ENCODE data around the gene DYNC2LI1.

DYNC2LI1 gene

DNA sequence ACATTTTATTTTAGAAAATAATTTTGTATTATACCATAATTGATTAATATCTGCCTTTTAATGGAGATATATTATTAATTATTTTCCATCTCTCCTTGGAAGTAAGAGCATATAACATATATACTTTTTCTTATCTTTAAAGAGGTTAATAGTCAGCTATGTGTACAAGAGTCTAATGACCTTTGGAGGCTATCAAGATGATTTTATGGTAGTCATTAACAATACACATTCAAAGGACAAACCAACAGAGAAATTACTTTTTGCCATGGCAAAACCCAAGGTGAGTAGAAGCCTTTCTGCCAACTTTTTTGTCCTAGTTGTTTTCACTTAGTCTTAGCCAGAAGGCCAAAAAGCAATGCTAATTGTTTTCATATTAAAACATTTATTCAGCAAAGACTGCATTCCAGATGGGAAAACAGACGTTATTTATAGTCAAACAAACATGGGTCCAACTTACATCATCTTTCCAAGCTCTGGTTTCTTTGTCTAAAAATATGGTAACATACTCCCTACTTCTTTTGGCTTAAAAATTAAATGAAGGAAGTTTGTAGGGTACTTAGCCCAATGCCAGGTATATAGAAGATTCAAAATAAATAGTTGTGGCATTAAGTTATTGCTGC, 9.6 kb upstream of the DYNC2LI1 start:
- DNase-seq = no peak

DNA sequence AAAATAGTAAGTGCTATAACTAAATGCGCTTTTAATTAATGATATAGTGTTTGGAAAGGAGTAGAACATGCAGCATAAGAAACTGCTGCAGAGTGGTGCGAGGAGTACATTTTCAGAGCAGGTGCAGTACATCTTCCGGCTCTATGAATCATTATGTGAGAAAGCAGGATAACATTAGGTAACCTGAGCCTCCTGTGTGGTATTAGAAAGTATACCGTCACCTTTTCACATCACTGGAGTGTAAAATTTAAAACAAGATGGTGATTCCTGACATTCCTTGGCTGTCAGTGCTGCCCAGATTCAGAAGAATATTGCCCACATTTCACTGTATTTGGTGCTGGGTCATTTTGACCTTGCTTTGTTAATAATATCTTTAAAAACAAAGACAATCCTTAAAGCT, 7.8 kb upstream of the DYNC2LI1 start:
- no peak for DNase-seq

DNA sequence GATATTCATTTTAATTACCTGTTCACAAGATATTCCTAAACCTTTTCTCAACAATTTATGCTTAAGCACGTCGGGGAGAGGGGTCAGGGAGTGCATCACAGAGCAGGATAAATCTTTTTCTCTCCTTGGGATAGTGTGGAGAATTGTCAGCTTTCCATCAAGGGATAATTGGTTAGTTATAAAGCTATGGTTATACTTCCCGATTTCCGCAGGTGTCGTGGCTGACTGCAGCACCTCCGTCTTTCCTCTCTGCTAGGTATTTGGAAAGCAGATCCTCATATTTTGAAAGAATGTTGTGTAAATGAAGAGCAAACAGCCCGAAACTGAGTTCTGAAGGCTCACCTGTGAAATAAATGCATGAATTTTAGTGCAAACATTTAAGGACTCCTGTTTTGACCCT, 778 bp downstream of the DYNC2LI1 start:
- no peak for DNase-seq

DNA sequence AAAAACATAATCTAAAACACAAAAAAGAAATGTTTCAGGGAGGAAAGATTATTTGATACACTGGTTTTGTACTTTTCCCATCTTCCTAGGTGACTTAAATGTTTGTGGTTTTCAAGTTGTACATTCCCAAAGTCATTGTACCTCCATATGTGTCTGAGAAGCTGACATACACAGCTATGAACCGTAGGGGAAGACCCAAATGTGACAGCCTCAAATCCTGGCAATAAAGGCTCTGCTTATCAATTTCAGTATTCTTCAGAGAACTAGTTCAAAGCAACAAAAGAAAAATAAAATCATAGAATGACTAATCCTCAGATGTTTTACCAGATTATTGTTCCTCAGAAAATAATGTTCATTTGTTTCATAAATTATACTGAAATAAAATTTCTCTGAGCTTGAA, 2.5 kb downstream of the DYNC2LI1 start:
- DNase-seq = no peak

DNA sequence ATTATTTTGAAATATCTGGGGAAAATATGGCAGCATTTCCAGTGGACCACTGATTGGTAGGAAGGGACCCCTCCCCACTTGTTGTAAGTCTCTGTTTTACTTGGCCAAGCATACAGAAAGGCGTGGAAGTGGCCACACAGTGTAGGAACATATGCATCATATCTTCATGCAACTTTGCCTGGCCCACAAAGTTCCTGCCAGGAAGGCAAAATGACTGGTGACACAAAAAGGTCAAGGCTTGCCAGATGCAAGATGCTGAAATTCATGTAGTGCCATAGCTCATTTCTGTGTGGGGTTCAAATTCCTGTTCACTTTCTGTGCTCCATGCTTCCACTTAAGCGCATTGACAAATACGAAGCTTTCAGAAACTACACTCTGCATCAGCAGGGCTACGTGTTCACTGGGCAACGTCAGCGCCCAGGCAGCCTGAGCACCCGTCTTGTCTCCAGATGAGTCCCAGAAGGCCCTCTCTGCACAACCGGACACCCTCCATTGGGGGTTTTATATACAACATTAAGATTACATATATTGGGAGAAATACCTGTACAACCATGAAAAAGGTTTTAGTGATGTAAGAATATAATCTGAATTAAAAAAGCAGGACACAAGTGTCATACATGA, 3.6 kb downstream of the DYNC2LI1 start:
- no peak for DNase-seq

DNA sequence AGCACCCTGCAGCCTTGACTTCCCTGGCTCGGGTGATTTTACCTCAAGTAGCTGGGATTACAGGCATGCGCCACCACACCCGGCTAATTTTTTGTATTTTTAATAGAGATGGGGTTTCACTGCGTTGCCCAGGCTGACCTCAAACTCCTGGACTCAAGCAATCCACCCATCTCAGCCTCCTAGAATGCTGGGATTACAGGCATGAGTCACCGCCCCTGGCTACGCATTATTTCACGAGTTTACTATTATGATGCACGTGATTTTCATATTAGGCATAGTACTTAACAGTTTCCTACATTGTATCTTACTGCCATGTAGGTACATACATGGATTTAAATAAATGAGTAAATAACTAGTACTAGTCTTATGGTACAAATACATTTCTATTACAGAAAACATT, 4.4 kb downstream of the DYNC2LI1 start:
- DNase-seq = no peak

DNA sequence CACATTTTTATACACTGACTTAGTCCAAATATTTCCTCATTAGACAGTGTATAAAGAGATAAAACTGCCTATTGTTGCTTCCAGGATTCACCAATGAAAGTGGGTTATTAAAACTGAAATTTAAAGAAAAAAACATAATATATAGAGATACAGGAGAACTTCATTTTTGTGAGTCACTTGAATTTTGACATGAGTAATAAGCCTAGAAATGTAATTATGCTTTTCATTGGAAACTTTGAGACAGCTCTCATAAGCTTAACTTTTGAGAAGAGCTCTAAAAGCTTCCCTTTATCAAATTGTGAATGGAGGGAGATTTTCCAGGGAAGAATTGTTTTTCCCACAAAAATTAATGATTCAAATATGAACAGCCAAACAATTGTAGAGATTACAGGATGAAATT, 14.1 kb downstream of the DYNC2LI1 start:
- DNase-seq = no peak

DNA sequence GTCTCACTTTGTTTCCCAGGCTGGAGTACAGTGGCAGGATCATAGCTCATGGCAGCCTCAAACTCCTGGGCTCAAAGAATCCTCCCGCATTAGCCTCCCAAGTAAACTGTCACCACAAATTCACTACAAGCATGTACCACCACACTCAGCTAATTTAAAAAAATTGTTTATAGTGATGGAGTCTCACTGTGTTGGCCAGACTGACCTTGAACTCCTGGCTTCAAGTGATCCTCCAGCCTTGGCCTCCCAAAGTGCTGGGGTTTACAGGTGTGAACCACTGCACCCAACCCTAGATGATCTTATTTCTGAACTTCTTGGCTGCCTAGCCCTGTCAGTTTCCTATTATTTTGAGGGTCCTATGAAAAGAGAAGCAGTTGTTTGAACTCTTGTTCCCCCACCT, 14.8 kb downstream of the DYNC2LI1 start:
- DNase-seq = no peak

DNA sequence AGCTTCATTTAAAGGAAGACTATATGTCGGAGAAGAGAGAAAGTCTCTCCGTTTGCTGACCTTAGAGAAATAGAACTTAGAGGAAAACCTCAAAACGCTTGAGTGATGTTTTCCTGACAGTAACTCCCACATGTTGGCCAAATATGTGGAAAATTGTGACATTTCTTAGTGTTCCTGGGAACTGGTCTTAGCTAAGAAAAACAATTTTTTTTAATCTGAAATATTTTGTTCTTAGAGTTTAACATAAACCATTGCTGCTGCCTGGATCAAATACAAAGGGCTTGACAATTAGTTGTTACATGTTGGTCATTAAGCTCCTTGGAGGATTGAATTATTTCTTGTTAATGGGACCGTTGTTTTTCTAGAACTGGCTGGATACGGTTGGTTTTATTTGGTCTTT, 16.3 kb downstream of the DYNC2LI1 start:
- no peak for DNase-seq

DNA sequence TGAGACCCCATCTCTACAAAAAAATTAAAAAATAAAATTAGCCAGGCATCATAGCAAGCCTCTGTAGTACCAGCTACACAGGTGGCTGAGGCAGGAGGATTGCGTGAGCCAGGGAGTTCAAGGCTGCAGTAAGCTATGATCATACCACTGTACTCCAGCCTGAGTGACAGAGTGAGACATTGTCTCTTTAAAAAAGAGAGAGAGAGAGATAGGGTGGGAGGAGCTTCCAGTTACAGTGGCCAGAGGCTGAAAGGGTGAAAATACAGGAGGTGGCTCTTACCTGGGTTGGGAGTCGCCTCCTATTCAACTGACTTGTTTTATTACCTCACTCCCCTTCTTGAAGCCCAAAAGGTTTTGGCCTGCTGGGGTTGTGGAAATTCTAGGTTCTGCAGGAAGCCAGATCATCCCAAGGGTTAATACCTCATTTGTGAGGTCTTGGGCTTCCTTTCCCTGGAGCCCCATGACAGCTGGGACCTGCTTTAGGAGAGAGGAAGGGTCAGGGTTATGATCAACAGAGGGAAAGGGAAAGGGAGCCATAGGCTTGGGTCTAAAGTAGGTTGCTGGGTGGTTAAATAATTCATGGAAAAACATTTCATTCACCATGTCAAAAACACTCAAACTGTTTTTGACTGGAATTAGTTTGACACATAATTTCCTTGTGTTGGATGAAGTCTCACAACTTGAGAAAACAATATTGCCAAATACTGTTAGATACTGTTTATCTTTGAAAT, 17.4 kb downstream of the DYNC2LI1 start:
- no peak for DNase-seq

DNA sequence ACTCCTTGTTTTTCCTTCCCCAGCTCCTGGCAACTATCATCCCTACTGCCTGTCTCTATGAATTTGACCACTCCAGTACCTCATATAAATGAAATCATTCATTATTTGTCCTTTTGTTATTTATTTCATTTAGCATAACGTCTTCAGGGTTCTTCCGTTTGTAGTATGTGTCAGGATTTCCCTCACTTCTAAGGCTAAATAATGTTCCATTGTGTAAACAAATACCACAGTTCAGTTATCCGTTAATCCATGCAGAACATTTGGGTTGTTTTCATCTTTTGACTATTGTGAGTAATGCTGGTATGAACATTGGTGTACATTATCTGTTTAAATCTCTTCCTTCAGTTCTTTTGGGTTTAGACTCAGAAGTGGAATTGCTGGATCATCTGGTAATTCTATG, 18.8 kb downstream of the DYNC2LI1 start:
- no peak for DNase-seq

DNA sequence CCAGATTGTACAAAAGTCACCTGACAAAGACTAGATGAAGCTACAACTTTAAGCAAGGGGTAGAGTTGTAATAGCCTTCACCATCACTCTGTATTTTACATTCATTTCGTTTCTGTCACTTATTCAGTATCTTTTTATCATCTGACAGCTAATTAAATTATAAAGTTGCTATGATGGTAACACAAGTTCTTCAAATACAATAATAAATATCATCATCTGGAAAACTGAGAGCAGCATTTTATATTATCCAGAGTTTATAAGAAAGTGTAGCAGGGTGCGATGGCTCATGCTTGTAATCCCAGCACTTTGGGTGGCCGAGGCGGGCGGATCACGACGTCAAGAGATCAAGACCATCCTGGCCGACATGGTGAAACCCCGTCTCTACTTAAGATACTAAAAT, 21.1 kb downstream of the DYNC2LI1 start:
- DNase-seq = no peak

DNA sequence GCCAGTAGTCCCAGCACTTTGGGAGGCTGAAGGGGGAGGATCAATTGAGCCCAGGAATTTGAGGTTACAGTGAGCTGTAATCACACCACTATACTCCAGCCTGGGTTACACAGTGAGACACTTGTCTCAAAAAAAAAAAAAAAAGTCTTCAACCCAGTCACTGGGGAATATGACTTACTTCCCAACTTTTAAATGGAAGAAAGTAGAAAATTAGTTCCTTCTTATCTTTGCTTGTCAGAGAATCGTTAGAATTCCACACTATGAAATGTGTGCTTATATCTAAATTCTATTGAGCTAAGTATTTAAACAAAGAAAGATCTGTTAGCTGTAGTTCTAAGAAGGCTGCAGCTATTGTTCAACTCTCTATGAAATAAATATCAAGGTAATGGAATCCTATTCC, 22.4 kb downstream of the DYNC2LI1 start:
- DNase-seq = no peak

DNA sequence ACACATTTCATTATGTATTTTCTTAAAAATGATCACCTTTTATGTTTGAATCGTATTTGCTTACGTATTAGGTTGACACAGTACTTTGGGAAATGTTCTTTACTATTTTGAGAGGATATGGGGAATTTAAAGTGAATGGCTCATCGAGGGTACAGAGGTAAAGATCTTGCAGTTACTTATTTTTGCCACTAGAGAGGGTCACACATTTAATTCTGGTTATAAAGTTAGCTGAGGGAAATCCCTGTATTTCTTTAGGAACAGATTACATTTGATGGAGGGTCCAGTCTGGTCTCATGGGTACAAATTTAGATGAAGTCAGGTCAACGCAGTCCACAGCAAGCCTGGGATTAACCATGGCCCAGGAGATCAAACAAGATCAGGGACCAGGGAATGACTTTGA, 24.5 kb downstream of the DYNC2LI1 start:
- DNase-seq = no peak

DNA sequence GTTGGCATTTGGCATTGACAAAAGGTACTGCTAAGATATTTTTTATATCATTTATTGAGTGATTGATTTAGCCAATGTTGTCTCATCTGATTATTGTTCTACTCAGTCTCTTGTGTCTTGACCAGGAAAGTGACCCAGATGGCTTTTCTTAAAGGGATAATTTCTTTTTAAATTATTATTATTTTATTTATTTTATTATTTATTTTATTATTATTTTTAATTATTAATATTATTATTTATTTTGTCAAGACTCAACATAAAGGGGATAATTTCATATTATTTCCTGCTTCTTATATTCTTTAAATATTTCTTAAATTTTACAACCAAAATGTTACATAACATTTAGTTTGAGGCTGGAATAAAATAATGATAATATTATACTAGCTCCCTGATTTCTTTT, 27.1 kb downstream of the DYNC2LI1 start:
- DNase-seq = no peak

DNA sequence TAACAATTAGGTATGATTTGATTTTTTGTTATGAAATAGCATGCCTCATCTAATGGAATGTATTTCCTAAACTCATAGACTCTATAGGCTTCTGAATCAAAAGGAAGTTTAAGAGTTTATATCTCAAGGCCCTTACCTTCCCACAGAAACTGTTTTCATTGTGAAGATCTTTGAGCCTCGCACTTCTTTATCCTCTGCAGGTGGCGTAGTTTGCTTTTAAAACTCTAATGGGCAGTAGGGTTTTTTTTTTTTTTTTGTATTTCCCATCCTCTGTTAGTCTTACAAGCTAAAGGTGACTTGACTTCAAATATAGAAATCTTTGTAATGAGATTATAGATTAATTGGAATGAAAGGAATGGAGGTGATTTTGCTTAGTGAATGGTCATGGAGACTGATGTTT, 28.3 kb downstream of the DYNC2LI1 start:
- DNase-seq = no peak

DNA sequence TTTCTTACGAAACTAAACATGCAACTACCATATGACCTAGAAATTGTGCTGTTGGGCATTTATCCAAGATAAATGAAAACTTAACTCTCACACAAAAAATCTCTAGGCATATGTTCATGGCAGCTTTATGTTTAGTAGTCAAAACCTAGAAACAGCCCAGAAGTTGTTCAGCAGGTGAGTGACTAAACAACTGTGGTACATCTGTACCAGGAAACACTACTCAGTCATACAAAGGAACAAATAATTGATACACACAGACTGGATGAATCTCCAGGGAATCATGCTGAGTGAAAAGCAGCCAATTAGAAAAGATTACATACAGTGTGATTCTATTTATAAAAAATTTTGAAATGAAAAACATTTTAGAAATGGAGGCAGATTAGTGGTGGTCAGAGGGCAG, 29.3 kb downstream of the DYNC2LI1 start:
- no peak for DNase-seq

DNA sequence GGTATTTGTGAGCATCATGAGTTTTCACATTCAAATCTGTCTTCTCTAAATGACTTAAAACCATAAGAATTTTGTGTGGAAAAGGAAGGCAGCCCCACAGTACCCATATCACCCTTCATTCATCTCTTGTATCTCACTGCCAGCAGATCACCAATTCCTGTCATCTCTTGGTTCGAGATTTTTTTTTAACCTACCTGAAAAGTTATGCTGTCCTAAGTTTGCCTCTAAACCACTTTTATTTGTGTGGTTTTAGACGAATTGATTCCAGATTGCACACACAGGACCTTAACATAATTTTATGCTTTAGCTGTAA, 32.8 kb downstream of the DYNC2LI1 start:
- DNase-seq = no peak

DNA sequence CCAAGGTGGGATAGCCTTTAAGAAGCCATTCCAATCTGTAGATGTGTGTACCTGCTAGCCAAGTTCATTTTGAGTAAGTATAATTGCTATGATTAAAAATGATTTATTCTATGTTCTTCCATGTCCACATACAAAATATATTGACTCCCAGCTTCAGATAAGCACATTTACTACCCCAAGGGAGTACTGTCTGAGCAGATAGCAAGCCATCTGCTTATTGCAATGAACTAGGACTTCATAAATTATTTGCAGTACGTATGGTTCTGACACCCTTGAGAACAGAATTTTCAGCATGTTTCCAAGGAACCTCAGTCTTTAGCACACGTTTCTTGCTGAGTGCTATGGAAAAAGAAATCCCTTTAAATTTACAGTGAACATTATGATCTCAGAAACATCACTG, 36.6 kb downstream of the DYNC2LI1 start:
- DNase-seq = no peak

DNA sequence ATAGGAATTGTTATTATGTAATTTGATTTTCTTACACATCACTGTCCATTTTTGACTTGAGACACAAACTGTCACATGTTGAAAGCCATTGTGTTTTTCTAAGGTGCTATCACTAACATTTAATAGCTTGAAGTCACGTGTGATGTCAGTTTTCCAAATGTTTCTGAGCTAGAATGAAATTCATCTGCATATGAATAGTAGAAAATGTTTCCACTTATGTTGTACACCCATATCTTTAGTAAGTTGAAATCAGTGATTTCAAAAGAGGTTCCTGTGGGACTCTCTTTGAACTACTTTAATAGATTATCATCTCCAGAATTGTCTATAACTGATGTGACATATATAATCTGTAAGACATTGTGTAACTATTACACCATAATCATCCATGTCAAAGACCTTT, 37.0 kb downstream of the DYNC2LI1 start:
- DNase-seq = no peak

DNA sequence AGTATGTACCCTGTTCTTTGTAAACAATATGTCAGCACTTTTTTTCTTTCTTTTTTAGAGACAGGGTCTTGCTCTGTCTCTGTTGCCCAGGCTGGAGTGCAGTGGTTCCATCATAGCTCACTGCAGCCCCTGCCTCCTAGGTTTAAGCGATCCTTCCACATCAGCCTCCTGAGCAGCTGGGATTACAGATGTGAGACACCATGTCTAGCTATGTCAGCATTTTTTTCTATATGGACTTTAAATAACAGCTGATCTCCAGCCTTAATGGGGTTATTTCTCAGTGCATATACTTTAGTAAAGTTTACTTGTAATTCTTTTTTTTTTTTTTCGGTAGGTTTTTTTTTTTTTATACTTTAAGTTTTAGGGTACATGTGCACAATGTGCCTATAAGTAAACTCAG, 38.2 kb downstream of the DYNC2LI1 start:
- no peak for DNase-seq

DNA sequence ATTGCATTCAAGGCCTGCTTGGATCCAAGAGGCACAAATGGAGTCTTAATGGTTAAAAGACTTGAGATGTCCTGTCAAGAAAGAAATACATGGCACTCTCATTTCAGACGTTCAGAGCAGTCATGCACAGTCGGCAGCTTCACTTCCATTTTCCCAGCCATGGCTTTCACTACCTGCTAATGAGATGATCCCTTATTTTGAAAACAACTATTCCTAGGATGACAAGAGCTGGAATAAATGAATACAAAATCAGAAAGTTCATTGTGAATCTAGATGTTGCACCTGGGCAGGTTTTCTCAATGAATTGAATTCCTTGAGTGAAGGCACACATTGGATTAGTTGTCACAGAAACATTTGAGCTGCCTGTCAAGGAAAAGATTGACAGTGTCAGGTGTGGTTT, 39.1 kb downstream of the DYNC2LI1 start:
- DNase-seq = no peak

DNA sequence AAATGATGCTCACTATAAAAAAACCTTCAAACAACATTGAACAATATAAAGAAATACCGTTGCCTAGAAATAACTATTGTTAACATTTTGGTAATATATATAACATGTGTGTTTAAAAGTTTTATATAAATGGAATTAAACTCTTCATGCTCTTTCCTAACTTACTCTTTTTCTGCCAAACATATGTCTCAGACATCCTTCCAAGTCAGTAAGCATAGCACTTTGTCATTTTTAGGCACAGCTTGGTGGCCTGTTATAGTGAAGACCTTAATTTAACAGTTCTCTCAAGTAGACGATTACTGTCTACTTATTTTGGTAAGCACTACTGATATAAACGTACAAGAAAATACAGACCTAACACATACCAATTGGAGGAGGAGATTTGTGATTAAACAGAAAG, 40.9 kb downstream of the DYNC2LI1 start:
- DNase-seq = no peak

DNA sequence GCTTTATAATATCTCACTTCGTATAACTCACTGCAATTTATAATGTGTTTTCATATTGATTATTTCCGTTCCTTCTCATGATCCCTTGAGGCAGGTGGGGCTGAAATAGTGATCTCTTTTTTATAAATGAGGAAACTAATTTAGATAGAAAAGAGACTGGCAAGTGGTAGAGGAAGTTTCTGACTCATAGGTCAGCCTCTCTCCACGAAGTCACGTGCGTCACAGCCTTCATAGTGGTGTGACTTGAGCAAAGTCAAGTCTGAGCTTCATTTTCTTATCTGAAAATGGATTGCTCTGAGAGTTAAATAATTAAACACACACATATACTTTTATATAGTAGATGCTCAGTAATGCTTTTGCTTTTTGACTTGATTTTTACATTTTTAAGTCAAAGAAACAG, 44.9 kb downstream of the DYNC2LI1 start:
- no peak for DNase-seq

All from stimulated activated CD4-positive, alpha-beta T cell treated with anti-CD3 and anti-CD28 coated beads, Interleukin-12 subunit alpha, Interleukin-12 subunit beta, amount 100 ng/mL, for 4 hours (primary cell).